ENCODE data around the gene SAPCD1. TPM values are rescaled to one million over a fixed set of nuclear protein-coding genes. Genes with fewer than 3 reads are reported as not detected.
"Not testable (repeated sequence)": the region's sequence is repeated elsewhere in the genome, so short reads cannot be mapped to it uniquely, and the experiment has no call there.

The SAPCD1 gene
- total and polyA plus RNA-seq, 5 donors from 2014 or later = 2.3 TPM; not detected in 4

DNA sequence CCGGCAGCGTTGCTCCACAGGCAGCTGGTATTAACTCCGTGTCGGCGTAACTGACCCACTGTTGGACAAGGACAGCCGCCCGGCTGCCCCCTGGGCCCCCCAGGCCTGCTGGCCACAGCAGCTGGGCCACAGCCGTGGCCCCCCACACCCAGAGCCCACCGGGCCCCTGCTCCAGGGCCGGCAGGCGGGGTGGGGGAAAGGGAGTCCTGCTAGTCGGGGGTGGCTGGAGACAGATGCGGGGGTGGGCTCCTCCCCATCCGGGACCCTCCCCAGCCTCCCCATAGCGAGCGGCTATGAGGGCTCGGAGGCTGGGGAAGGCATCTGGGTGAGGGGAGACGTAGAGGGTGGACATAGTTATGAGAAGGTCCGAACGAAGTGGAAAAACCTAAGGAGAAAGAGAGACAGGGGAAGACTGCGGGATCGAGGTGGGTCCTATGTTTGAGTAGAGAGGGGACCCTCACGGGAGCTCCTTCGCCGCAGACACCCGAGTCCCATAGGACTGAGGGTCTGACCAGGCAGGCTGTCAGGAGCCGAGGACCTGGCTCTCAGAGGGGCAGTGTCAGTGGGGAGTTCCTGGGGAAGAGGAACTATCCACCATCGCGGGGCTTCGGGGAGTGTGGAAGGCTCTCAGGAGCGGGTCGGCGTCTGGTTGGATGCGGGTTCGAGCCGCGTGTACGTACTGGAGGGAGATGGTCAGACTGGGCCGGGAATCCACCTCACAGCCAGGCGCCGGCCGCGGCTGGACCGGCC, 32.6 kb downstream of the SAPCD1 start:
- H3K27ac ChIP-seq (ENCODE audit: insufficient read depth, low read length, poor library complexity, severe bottlenecking) = peak overlapping the region; percentile 90
- H3K4me1 ChIP-seq (ENCODE audit: control insufficient read depth, insufficient read depth, low read length, poor library complexity, severe bottlenecking) = peaks cover 46% of the 10 kb centered on the region
- H3K4me3 ChIP-seq (ENCODE audit: low read depth, low read length) = peak overlapping the region; percentile 80
- Mint-ChIP-seq H3K27ac (peak overlapping the region; percentile 99), H3K9me3 (peaks cover 0 to 2% (median 0%) of the 10 kb centered on the region in 7 donors), H3K36me3 (peaks cover 11% of the 10 kb centered on the region), H3K27me3 (no peaks in the 10 kb centered on the region), H3K4me1 (peaks cover 9 to 61% (median 36%) of the 10 kb centered on the region in 4 donors), H3K4me3 (peak overlapping the region; percentile 91 to 100 (median 98))
- DNase-seq (no peak), ATAC-seq (ENCODE audit: low read depth in 2 of 2) (no peak)
- H3K27me3 ChIP-seq (ENCODE audit: control insufficient read depth, insufficient read depth, low read length) = no peaks in the 10 kb centered on the region
- no peaks in the 10 kb centered on the region for H3K9me3 ChIP-seq (ENCODE audit: control insufficient read depth in 2 of 2, low read length in 2 of 2)
- peaks cover 8% of the 10 kb centered on the region for H3K36me3 ChIP-seq (ENCODE audit: control insufficient read depth, insufficient read depth, low read length)

DNA sequence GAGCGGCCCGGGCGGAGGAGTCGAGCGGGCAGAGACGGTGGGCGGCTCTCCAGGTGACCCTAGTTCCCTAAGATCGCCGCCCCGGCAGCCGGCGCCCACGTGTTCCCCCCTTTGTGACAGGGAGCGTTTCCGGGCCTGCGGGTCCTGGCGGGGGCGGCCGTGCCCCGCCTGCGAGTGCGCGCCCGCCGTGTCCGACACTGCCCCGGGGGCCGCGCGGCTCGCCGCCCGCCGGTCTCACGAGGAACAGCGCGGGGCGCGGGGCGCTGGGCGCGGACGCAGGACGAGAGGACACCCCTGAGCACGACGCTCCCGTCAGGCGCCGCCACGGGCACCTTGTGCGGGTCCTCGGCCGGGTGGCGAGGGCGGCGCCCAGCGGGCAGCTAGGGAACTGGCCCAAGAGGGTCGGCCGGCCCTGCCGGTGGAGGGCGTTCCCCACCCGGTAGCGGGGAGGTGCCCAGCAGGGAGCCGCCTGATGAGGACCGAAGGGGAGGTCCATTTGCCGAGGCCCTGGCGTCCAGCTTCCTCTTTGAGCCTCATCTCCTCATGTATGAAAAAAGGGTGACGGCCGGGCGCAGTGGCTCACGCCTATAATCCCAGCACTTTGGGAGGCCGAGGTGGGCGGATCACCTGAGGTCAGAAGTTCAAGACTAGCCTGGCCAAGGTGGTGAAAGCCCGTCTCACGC, 33.3 kb downstream of the SAPCD1 start, which contains the start of gene VARS1:
TSS of gene VARS1 (minus strand) at position 137 of the 683 bp plus-strand sequence. CDS start 535 bp downstream, outside the sequence.
- peaks cover 8% of the 10 kb centered on the region for H3K36me3 Mint-ChIP-seq

DNA sequence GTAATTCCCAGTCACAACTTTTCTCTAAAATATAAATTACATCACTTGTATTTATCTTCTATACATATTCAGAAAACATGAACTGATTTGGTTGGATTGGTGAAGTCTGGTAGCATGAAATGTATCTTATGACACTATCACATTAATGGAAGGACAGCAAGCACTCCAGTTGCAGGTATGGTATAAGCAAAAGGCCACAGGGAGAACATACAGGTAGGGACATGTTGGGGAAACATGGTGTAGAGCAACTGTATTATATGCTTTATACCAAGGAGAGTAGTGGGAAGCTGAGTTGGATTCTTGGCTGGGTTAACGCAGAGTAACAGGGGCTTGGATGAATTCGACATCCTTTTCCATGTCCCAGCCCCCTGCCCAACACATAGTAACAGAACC, 34.5 kb downstream of the SAPCD1 start:
- Mint-ChIP-seq H3K4me3 (peak overlapping the region; percentile 77 to 93 (median 84)), H3K36me3 (peaks cover 7% of the 10 kb centered on the region), H3K27ac (peak overlapping the region; percentile 94 to 95 (median 95)), H3K27me3 (no peaks in the 10 kb centered on the region), H3K4me1 (peaks cover 4 to 55% (median 28%) of the 10 kb centered on the region in 4 donors), H3K9me3 (no peaks in the 10 kb centered on the region)
- ATAC-seq (ENCODE audit: low read depth in 2 of 2) (no peak), DNase-seq (no peak)
- Histone ChIP-seq H3K27ac (ENCODE audit: insufficient read depth, low read length, poor library complexity, severe bottlenecking) (peak overlapping the region; percentile 90), H3K27me3 (ENCODE audit: control insufficient read depth, insufficient read depth, low read length) (no peaks in the 10 kb centered on the region), H3K4me3 (ENCODE audit: low read depth, low read length) (peak overlapping the region; percentile 74), H3K9me3 (ENCODE audit: control insufficient read depth in 2 of 2, low read length in 2 of 2) (no peaks in the 10 kb centered on the region), H3K36me3 (ENCODE audit: control insufficient read depth, insufficient read depth, low read length) (peaks cover 3% of the 10 kb centered on the region), H3K4me1 (ENCODE audit: control insufficient read depth, insufficient read depth, low read length, poor library complexity, severe bottlenecking) (peaks cover 41% of the 10 kb centered on the region)

More for the DNA sequence above, 33.3 kb downstream of the SAPCD1 start, which contains the start of gene VARS1:
- H3K36me3 ChIP-seq (ENCODE audit: control insufficient read depth, insufficient read depth, low read length) = peaks cover 5% of the 10 kb centered on the region
- peaks cover 5 to 58% (median 32%) of the 10 kb centered on the region in 4 donors for H3K4me1 Mint-ChIP-seq
- peak within 1 kb of the TSS; percentile 90 for H3K27ac ChIP-seq (ENCODE audit: insufficient read depth, low read length, poor library complexity, severe bottlenecking)
- H3K4me1 ChIP-seq (ENCODE audit: control insufficient read depth, insufficient read depth, low read length, poor library complexity, severe bottlenecking) = peaks cover 46% of the 10 kb centered on the region
- peak within 1 kb of the TSS; percentile 80 for H3K4me3 ChIP-seq (ENCODE audit: low read depth, low read length)
- peak; percentile 76 to 89 (median 85) for DNase-seq
- H3K9me3 ChIP-seq (ENCODE audit: control insufficient read depth in 2 of 2, low read length in 2 of 2) = no peaks in the 10 kb centered on the region
- peak within 1 kb of the TSS; percentile 93 to 100 (median 98) for H3K4me3 Mint-ChIP-seq
- H3K9me3 Mint-ChIP-seq = no peaks in the 10 kb centered on the region
- H3K27me3 ChIP-seq (ENCODE audit: control insufficient read depth, insufficient read depth, low read length) = no peaks in the 10 kb centered on the region
- ATAC-seq (ENCODE audit: low read depth in 2 of 2) = peak; percentile 82 to 83
- H3K27ac Mint-ChIP-seq = peak within 1 kb of the TSS; percentile 99
- no peaks in the 10 kb centered on the region for H3K27me3 Mint-ChIP-seq

DNA sequence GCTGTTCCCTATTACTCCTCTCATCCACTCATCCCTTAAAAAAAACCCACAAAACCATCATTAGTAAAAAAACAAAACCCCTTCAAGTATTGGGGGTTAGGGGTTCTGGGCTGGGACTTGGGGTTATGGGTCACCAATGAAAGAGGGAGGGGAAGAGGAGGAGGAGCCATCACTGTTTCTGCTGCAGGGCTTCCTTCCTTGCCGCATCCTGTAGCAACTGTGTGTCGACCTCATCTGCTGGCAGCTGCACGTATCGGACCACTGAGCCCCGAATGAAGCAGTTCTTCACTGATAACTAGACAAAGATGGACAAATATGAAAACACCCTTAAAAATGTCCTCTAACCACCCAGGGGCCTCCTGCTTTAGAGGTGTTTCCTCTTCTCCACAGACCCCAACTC, 35.1 kb downstream of the SAPCD1 start:
- H3K27ac Mint-ChIP-seq = peak overlapping the region; percentile 80 to 95 (median 94)

DNA sequence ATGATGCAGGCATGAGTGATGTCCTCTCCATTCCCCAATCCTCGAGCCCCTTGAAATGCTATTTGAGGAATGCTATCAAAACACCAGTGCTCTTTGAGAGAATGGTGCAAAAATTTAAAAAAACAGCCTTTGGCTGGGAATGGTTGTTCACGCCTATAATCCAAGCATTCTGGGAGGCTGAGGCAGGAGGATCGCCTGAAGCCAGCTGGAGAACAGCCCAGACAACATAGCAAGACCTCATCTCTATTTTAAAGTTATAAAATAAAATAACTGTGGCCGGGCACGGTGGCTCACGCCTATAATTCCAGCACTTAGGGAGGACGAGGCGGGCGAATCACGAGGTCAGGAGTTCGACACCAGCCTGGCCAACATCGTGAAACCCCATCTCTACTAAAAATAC, 37.3 kb downstream of the SAPCD1 start:
- H3K4me1 Mint-ChIP-seq = peaks cover 0 to 48% (median 20%) of the 10 kb centered on the region in 4 donors
- H3K36me3 Mint-ChIP-seq = peaks cover 12% of the 10 kb centered on the region
- H3K36me3 ChIP-seq (ENCODE audit: control insufficient read depth, insufficient read depth, low read length) = peaks cover 2% of the 10 kb centered on the region
- H3K4me3 ChIP-seq (ENCODE audit: low read depth, low read length) = no peak overlapping the region
- no peak for DNase-seq
- no peak for ATAC-seq (ENCODE audit: low read depth in 2 of 2)
- no peak overlapping the region for H3K27ac Mint-ChIP-seq
- H3K9me3 ChIP-seq (ENCODE audit: control insufficient read depth in 2 of 2, low read length in 2 of 2) = no peaks in the 10 kb centered on the region
- no peaks in the 10 kb centered on the region for H3K27me3 ChIP-seq (ENCODE audit: control insufficient read depth, insufficient read depth, low read length)
- peaks cover 37% of the 10 kb centered on the region for H3K4me1 ChIP-seq (ENCODE audit: control insufficient read depth, insufficient read depth, low read length, poor library complexity, severe bottlenecking)
- no peaks in the 10 kb centered on the region for H3K9me3 Mint-ChIP-seq
- H3K27ac ChIP-seq (ENCODE audit: insufficient read depth, low read length, poor library complexity, severe bottlenecking) = no peak overlapping the region
- H3K27me3 Mint-ChIP-seq = no peaks in the 10 kb centered on the region
- no peak overlapping the region for H3K4me3 Mint-ChIP-seq

More for the DNA sequence above, 35.1 kb downstream of the SAPCD1 start:
- H3K4me3 Mint-ChIP-seq = peak overlapping the region; percentile 77 to 93 (median 84)
- ATAC-seq (ENCODE audit: low read depth in 2 of 2) (peak; percentile 52 to 54), DNase-seq (peak in 2 of 3 donors; percentile 53 to 83)
- no peaks in the 10 kb centered on the region for H3K27me3 ChIP-seq (ENCODE audit: control insufficient read depth, insufficient read depth, low read length)
- H3K27ac ChIP-seq (ENCODE audit: insufficient read depth, low read length, poor library complexity, severe bottlenecking) = peak overlapping the region; percentile 90
- peak overlapping the region; percentile 74 for H3K4me3 ChIP-seq (ENCODE audit: low read depth, low read length)
- H3K9me3 ChIP-seq (ENCODE audit: control insufficient read depth in 2 of 2, low read length in 2 of 2) = no peaks in the 10 kb centered on the region
- peaks cover 41% of the 10 kb centered on the region for H3K4me1 ChIP-seq (ENCODE audit: control insufficient read depth, insufficient read depth, low read length, poor library complexity, severe bottlenecking)
- peaks cover 4 to 53% (median 27%) of the 10 kb centered on the region in 4 donors for H3K4me1 Mint-ChIP-seq
- H3K36me3 ChIP-seq (ENCODE audit: control insufficient read depth, insufficient read depth, low read length) = peaks cover 4% of the 10 kb centered on the region
- H3K27me3 Mint-ChIP-seq = no peaks in the 10 kb centered on the region
- peaks cover 7% of the 10 kb centered on the region for H3K36me3 Mint-ChIP-seq
- no peaks in the 10 kb centered on the region for H3K9me3 Mint-ChIP-seq

DNA sequence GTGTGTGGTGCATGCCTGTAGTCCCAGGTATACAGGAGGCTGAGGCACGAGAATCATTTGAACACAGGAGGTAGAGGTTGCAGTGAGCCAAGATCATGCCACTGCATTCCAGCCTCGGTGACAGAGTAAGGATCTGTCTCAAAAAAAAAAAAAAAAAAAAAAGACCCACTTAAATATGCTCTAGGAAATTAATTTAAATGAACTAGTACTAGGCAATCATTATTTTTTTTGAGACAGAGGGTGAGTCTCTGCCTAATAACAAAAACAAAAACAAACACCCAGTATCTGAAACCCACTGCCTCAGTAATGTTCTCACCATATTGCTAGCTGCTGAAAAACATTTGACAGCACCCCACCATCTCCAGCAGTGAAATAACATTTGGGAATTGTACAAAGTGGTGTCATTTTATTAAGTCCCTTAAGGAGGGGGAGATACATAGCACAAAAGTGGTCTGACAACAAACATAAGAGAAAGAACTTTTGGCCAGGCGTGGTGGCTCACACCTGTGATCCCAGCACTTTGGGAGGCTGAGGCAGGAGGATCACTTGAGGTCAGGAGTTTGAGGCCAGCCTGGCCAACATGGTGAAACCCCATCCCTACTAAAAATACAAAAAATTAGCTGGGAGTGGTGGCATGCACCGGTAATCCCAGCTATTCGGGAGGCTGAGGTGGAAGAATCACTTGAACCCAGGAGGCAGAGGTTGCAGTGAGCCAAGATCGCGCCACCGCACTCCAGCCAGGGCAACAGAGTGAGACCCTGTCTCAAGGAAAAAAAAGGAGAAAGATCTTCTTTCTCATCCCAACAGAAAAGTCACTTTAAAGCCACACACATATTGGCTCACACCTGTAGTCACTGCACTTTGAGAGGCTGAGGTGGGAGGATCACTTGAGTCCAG, 38.8 kb downstream of the SAPCD1 start:
- not testable (repeated sequence) for DNase-seq; ATAC-seq (ENCODE audit: low read depth in 2 of 2); H3K4me3 ChIP-seq (ENCODE audit: low read depth, low read length); H3K27me3 ChIP-seq (ENCODE audit: control insufficient read depth, insufficient read depth, low read length); H3K9me3 Mint-ChIP-seq; H3K36me3 ChIP-seq (ENCODE audit: control insufficient read depth, insufficient read depth, low read length); H3K27me3 Mint-ChIP-seq; H3K27ac ChIP-seq (ENCODE audit: insufficient read depth, low read length, poor library complexity, severe bottlenecking); H3K9me3 ChIP-seq (ENCODE audit: control insufficient read depth in 2 of 2, low read length in 2 of 2); H3K27ac Mint-ChIP-seq
- H3K4me1 Mint-ChIP-seq = peaks cover 5 to 57% (median 27%) of the 10 kb centered on the region in 4 donors
- peaks cover 36% of the 10 kb centered on the region for H3K4me1 ChIP-seq (ENCODE audit: control insufficient read depth, insufficient read depth, low read length, poor library complexity, severe bottlenecking)
- peaks cover 12% of the 10 kb centered on the region for H3K36me3 Mint-ChIP-seq
- peak overlapping the region in 1 of 4 donors; percentile 35 for H3K4me3 Mint-ChIP-seq

GRCh38 chr6:31805939-31806469, 43.5 kb downstream of the SAPCD1 start:
- H3K9me3 Mint-ChIP-seq = peaks cover 0 to 1% (median 0%) of the 10 kb centered on the region in 7 donors
- Histone ChIP-seq H3K4me3 (ENCODE audit: low read depth, low read length) (peak overlapping the region; percentile 87), H3K9me3 (ENCODE audit: control insufficient read depth in 2 of 2, low read length in 2 of 2) (no peaks in the 10 kb centered on the region), H3K36me3 (ENCODE audit: control insufficient read depth, insufficient read depth, low read length) (peaks cover 19% of the 10 kb centered on the region), H3K4me1 (ENCODE audit: control insufficient read depth, insufficient read depth, low read length, poor library complexity, severe bottlenecking) (peaks cover 23% of the 10 kb centered on the region), H3K27ac (ENCODE audit: insufficient read depth, low read length, poor library complexity, severe bottlenecking) (peak overlapping the region; percentile 91), H3K27me3 (ENCODE audit: control insufficient read depth, insufficient read depth, low read length) (no peaks in the 10 kb centered on the region)
- peak overlapping the region; percentile 89 to 96 (median 93) for H3K4me3 Mint-ChIP-seq
- ATAC-seq (ENCODE audit: low read depth in 2 of 2) (no peak), DNase-seq (no peak)
- H3K4me1 Mint-ChIP-seq = peaks cover 10 to 45% (median 21%) of the 10 kb centered on the region in 4 donors
- peaks cover 21% of the 10 kb centered on the region for H3K36me3 Mint-ChIP-seq
- peak overlapping the region; percentile 91 to 96 (median 93) for H3K27ac Mint-ChIP-seq
- no peaks in the 10 kb centered on the region for H3K27me3 Mint-ChIP-seq
